ENCODE data around the gene HS6ST1.
"Not testable (repeated sequence)": the region's sequence is repeated elsewhere in the genome, so short reads cannot be mapped to it uniquely, and the experiment has no call there.

GRCh38 chr2:128252086-128252485, 66.6 kb downstream of the HS6ST1 start:
- not testable (repeated sequence) for TF ChIP-seq POLR2A (IDR thresholded peaks at IDR 0.05); CTCF (IDR thresholded peaks at IDR 0.05); POLR2AphosphoS5 (IDR thresholded peaks at IDR 0.05; ENCODE audit: insufficient read depth in 1 of 2, low read depth in 1 of 2)
